SW 1271 (cell line): ENCODE data around the gene RBFOX2.
"Not testable (repeated sequence)": the region's sequence is repeated elsewhere in the genome, so short reads cannot be mapped to it uniquely, and the experiment has no call there.

Experiments used
- DNase-seq, 2 experiments: peaks; one replicate each; lab custom pipeline; 2025; lab: John Stamatoyannopoulos, UW

Gene RBFOX2

GRCh38 chr22:36008131-36008530, 20.5 kb downstream of the RBFOX2 start:
- DNase-seq: no peak

- DNase-seq: no peak
Measured at GRCh38 chr22:36003972-36004674, 24.5 kb downstream of the RBFOX2 start.

- no peak for DNase-seq
Measured at GRCh38 chr22:36002718-36003260, 25.8 kb downstream of the RBFOX2 start.

- no peak for DNase-seq
Measured at GRCh38 chr22:36002084-36002483, 26.5 kb downstream of the RBFOX2 start.

GRCh38 chr22:35998748-35999147, 29.9 kb downstream of the RBFOX2 start:
- no peak for DNase-seq

GRCh38 chr22:35997438-35997837, 31.2 kb downstream of the RBFOX2 start:
- DNase-seq: no peak

- no peak for DNase-seq
Measured at GRCh38 chr22:35996596-35996995, 32.0 kb downstream of the RBFOX2 start.

- no peak for DNase-seq
Measured at GRCh38 chr22:35995772-35996171, 32.9 kb downstream of the RBFOX2 start.

- no peak for DNase-seq
Measured at GRCh38 chr22:35995348-35995747, 33.3 kb downstream of the RBFOX2 start.

GRCh38 chr22:35993727-35994126, 34.9 kb downstream of the RBFOX2 start:
- not testable (repeated sequence) for DNase-seq

- DNase-seq: no peak
Measured at GRCh38 chr22:35993048-35993714, 35.4 kb downstream of the RBFOX2 start.

GRCh38 chr22:35991168-35991567, 37.5 kb downstream of the RBFOX2 start:
- no peak for DNase-seq

GRCh38 chr22:35988030-35988429, 40.6 kb downstream of the RBFOX2 start:
- no peak for DNase-seq

- DNase-seq: no peak
Measured at GRCh38 chr22:35987487-35987886, 41.1 kb downstream of the RBFOX2 start.

- no peak for DNase-seq
Measured at GRCh38 chr22:35986088-35986487, 42.5 kb downstream of the RBFOX2 start.

- DNase-seq: no peak
Measured at GRCh38 chr22:35985371-35985770, 43.3 kb downstream of the RBFOX2 start.

- DNase-seq: no peak
Measured at GRCh38 chr22:35984183-35985175, 44.1 kb downstream of the RBFOX2 start.

- no peak for DNase-seq
Measured at GRCh38 chr22:35981900-35982299, 46.7 kb downstream of the RBFOX2 start.

GRCh38 chr22:35978889-35979288, 49.7 kb downstream of the RBFOX2 start:
- no peak for DNase-seq

- no peak for DNase-seq
Measured at GRCh38 chr22:35978201-35978600, 50.4 kb downstream of the RBFOX2 start.

- DNase-seq: no peak
Measured at GRCh38 chr22:35977136-35977535, 51.5 kb downstream of the RBFOX2 start.

- no peak for DNase-seq
Measured at GRCh38 chr22:35973388-35973787, 55.2 kb downstream of the RBFOX2 start.
